GM19452 (cell line): ENCODE results near the gene GTPBP2.
"Not testable (repeated sequence)": the region's sequence is repeated elsewhere in the genome, so short reads cannot be mapped to it uniquely, and the experiment has no call there.

ENCODE experiments used
- ATAC-seq: cut with Tn5 transposase; IDR thresholded peaks from one replicate; pipeline ENCODE4 v1.9.1; 2021; ENCODE audit not compliant: unreplicated experiment

The GTPBP2 gene

DNA sequence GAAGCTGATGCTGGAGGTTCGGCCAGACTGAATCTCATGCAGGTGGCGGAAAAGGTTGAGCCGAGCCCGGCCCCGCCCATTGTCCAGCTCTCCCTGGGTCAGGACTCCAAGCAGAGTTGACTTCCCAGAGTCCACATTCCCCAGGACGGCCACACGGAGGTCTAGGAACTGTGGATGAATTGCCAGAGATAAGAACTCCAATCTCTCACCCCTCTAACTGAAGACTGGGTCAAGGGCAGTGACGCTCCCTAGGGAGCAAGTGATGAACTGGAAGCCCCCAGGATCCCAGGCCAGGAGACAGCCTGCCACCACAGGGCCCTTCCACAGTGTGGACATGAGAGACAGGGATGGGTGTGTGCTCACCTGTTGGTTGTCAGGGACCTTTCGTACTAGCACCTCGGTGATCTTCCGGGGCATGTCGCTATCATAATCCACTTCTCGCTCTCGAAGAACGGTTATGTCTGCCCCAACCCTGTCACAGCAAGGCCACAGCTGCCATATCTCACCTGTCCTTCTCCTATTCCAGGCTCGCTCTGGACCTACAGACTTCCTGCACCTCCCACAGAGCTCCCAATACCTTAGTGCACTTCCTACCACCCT, 3.6 kb downstream of the GTPBP2 start:
- no peak for ATAC-seq

DNA sequence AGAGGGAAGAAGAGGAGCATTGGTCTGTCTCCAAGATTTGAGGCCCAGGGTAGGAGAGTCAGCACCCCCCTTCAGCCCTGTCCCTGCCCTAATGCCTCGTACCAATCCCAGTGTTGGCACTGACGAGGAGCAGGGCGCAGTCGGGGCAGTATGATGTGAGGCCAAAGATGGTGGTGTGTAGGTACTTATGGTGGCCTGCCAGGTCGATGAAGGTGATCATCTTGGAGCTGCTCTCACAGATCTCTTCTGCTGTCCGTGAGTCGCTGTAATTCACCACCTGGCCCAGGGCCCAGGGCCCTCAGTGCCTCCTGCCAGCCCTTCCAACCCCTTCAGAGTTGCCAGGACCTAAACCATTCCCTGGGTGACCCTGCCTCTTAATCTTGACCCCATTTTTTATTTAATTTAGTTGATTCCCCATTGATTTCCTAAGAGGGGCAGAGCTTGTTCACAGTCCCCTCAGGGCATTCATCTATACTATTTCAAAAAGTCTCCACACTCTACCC, 4.2 kb downstream of the GTPBP2 start:
- no peak for ATAC-seq

DNA sequence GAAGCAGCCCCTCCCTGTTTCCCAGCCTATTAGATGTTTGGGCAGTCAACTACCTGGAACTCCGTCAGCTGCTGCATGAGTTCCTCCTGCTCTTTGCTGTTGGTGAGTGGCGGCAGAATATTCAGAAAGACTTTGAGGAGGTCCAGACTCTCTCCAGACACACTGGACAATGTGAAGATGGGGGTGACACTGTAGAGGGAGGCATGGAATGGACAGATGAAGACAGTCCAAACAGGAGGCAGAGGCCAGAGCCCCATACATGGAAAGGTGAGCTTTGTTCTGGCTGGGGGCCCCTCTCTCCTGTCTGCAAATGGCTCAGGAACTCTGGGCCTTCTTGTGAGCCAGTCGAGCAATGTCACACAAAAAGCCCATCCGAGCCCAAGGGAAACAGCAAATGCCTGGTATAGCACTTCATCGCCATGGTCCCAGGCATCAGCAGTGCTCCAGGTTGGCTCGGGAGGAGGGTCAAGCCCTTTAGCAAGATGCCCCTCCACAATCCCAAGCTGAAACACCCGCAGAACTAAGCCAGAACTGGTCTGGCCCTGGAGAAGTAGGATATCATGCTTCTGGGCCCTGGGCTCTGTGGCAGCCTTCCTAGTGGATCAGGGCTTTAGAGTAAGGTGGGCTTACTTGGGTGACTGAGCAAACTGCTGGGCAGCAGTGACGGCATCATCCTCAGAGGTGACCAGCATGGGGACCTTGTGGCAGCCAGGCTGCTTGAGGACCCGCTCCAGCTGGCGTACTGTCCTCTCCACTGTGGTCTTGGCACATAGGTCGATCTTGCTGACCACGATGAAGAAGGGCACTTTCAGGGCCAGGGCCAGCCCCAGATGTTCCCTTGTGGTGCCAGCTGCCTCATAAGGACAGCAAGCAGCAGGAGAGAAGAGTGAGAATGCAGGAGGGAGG, 4.9 kb downstream of the GTPBP2 start:
- ATAC-seq = no peak

DNA sequence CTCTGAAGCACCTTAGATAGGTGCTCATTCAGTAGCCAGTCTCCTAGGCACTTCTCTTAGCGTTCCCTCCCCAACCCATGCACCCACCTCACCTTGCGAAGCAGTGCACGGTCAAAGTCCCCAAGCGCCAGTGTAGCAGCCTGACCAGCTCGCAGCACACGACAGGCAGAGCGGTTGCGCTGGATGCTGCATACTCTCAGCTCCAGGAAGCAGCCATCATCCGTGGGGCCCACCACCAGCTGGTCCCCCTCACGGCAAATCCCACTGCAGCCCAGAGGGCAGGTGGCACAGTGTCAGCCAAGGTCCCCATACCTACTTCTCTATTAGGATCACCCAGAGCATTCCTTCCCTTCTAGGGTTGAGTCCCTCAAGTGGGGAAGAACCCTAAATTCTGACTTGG, 6.5 kb downstream of the GTPBP2 start:
- no peak for ATAC-seq

DNA sequence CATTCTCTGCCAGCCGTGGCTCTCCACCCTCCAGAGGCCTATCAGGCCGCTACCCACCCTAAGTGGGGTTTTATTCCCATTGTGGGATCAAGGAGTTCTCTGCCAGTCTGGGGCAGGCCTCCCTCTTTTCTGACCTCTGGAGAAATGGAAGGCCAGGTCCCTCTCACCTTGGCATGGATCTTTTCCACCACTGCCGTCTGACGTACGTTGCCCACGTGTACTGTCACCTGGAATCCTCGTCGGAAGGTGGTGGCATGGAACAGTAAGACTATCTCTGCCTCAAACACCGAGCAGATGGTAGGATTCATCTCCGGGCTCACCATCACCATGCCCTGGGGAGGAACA, 7.3 kb downstream of the GTPBP2 start:
- ATAC-seq = no peak

DNA sequence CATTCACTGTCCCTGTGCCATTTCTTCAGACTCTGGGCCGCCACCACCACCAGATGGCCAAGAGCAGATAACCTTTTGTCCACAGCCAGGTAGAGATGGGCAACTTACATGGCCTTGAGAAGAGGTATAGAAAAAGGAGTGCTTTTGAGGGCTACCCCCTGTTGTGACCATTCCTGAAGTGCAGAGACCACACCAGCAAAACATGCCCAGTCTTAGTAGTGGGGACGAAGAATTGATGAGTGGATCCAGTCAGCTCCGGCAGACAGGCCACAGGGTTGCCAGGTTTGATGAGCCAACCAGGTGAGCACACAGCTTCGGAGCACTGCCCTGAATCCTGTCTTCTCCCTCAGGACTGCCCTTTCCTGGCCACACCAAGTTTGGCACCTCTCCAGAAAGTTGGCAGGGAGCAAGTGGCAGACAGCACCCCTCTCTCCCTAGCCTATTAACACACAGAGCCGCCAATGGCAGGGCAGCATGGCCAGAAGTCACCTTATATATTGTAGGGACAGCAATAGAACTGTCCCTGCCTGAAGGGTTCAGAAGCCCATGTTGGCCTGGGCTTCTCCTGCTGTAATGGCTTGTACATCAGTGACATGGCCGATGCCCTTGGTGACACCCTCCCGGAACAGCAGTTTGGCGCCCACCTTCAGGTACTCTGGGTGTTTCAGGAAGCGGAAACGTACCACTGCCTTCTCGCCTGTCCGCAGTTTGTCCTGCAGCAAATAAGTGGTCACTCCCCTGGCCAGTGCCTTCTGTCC, 7.8 kb downstream of the GTPBP2 start:
- ATAC-seq = no peak

DNA sequence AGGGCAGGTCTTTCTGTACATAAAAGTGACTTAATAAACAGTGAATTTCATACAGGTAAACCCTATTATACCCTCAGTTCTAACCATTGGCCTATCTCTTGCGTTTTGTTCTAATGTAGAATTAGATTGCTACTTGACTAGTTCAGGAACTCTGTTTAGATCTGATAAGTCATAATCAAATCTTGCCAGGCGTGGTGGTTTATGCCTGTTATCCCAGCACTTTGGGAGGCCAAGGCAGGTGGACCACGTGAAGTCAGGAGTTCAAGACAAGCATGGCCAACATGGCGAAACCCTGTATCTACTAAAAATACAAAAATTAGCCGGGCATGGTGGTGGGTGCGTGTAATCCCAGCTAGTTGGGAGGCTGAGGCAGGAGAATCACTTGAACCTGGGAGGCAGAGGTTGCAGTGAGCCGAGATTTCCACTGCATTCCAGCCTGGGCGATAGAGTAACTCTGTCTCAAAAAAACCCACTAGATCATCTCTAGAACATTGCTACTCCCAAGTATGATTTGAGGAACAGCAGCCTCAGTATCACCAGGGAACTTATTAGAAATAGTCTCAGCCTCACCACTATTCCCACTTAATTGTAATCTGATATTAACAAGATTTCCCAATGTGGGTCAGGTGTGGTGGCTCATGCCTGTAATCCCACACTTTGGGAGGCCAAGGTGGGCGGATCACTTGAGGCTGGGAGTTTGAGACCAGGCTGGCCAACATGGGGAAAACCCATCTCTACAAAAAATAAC, 12.2 kb downstream of the GTPBP2 start:
- no peak for ATAC-seq

DNA sequence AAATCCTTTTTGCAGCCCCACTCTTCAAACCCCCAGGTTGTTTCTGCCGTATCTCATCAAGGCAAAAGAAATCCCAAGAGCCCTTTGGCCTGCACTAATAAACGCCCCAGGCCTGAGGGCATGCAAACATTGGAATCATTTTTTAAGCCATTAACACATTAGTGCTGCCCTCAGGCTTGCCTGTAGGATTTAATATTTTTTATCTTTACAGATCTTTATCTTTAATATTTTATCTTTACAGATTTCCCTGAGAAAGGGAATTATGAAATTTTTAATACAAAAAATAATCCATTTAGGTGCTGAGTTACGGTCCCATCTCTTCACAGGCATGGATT, 14.7 kb downstream of the GTPBP2 start:
- ATAC-seq = no peak

DNA sequence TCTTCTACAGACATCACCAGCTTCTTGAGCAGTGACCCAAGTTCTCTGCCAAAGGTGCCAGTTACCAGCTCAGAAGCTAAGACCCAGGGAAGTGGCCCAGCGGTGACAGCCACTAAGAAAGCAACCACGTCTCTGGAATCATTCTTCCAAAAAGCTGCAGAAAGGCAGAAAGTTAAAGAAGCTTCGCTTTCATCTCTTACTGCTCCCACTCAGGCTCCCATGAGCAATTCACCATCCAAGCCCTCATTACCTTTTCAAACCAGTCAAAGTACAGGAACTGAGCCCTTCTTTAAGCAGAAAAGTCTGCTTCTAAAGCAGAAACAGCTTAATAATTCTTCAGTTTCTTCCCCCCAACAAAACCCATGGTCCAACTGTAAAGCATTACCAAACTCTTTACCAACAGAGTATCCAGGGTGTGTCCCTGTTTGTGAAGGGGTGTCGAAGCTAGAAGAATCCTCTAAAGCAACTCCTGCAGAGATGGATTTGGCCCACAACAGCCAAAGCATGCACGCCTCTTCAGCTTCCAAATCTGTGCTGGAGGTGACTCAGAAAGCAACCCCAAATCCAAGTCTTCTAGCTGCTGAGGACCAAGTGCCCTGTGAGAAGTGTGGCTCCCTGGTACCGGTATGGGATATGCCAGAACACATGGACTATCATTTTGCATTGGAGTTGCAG, 15.2 kb downstream of the GTPBP2 start:
- no peak for ATAC-seq

DNA sequence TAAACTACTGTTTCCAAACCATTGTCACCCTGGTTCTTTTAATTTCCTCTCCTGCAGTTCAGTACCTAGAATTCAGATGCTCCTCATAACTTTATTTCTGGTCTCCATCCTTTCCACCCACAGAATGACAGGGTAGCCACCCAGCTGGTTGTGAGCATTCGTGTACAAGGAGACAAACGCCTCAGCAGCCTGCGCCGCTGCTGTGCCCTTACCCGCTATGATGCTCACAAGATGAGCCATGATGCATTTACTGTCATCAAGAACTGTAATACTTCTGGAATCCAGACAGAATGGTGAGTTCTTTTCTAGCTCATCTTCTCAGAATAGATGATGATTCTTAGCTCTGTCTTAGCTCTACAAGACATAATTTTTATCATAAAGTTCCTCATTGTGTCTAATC, 18.6 kb downstream of the GTPBP2 start:
- ATAC-seq = no peak

DNA sequence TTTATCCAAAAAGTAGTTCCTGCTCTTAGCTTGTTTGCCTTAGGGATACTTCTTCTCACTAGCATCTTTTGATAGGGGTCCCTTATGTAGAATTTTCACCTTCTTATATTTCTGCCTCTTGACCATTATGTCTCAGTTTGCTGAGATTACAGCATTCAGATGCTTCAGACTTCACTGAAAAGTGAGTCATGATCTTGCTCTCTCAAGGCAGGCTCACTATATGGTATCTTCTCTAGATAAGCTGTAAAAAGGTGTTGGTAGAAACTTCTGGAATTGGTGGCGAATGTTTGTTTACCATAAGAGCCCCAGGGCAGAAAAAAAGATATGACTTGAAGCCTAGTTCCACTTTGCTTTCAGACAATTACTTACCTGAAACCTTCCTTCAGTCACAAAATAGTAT, 19.7 kb downstream of the GTPBP2 start:
- ATAC-seq = no peak

DNA sequence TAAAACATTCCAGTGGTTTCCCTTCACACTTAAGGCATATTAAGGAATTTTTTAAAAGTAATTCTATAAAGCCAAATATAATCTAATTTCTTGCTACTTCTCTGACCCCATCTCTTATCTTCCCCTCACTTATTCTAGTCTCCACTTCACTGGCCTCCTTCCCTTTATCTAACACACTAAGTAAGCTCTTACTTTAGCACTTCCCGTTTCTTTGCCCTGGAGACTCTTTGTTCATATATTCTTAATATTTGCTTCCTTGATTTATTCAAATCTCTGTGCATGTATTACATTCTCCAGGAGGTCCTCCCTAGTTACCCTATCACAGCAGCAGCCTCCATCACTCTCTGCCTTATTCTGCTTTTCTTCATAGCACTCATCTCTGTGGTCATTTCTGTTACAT, 20.3 kb downstream of the GTPBP2 start:
- ATAC-seq = no peak

DNA sequence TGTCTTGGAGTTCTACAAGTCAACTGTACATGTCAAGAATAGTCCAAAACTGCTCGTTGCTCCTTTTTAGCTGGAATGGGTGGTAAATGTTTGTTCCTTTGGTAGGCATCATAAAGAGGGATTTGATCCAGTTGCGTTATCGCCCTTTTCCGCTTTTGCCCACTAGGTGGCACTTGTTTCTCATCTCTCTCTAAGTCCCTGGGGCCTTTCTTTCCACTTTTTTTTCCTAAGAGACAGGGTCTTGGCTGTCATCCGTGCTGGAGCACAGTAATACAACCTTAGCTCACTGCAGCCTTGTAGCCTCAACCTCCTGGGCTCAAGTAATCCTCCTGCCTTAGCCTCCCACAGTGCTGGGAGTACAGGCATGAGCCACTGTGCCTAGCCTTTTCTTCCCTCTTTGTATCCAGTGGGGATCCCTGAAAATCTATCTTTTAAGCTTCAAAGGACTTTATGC, 20.7 kb downstream of the GTPBP2 start:
- ATAC-seq = no peak

DNA sequence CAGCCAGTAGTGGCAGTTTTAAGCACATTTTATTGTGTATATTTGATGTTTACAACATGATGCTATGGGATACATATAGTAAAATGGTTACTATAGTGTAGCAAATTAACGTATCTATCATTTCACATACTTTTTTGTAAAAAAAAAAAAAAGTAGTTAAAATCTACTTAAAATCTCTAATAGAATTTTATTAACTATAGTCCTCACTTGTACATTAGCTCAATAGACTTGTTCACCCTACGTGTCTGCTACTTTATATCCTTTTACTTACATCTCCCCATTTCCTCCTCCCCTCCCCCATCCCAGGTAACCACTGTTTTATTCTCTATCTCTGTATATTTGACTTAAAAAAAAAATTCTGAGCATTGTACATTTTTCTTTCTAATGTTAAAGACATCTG, 23.0 kb downstream of the GTPBP2 start:
- ATAC-seq = no peak

DNA sequence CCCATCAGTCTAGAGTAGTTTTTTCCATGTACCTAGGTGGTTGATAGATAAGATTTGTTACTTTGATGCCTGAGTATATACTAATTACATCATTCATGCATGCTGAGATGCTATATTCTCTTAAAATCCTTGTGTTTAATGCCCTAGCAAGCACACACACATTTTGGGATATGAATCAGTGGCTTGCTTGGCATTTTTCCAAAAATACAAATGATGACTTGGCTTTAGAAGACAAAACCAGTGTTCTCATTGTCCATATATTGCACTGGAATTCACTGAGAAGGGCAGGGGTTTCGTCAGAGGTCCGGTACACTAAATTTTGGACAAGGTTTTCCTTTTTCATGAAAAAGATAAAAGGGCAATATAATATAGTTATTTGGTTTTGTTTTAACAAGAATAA, 24.9 kb downstream of the GTPBP2 start:
- ATAC-seq = no peak

DNA sequence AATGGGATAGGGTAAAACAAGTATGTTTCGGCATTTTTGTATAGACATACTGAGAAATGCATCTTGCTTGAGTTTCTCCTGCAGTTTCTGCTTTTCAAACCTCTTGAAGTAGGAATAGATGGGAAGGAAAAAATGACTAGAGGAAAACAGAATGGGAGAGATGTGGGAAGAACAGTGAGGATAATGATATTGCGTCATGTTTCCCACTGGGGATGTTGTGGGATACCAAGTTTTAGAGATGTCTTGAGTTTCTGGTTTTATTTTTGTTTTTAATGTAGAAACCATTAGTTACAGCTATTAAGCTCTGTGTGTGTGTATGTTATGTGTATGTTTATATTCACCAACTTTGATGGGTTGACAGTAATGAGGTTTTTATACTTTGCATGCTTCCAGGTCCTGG, 28.5 kb downstream of the GTPBP2 start:
- ATAC-seq = no peak

DNA sequence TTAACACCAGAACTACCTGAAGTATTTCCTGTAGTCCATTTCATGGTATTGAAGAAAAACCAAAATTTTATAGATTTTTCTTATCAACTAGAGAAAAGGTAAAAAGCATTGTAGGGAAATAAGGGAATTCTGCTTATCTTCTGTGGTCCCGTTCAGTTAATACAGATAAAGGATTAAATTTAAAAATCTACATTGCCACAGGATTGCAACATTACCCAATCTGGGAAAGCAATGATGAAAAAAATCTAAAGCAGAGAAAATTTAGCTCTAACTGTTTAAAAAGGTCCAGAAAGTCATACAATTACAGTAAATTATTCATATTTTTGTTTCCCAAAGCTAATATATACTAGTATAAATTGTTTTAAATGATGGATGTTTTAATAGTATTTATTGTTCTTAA, 35.1 kb downstream of the GTPBP2 start:
- ATAC-seq = no peak

DNA sequence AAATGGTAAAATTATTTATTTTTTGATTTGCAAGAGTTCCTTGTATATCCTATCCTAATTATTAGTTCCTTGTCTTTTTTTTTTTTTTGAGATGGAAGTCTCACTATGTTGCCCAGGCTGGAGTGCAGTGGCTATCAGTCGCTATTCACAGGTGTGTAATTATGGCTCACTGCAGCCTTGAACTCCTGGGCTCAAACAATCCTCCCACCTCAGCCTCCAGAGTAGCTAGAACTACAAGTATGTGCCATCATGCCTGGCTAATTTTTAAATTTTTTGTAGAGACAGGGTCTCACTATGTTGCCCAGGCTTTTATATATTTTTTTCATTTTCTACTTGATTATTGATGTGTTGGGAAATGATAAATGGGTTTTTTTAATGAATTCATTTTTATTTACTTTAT, 39.5 kb downstream of the GTPBP2 start:
- not testable (repeated sequence) for ATAC-seq

DNA sequence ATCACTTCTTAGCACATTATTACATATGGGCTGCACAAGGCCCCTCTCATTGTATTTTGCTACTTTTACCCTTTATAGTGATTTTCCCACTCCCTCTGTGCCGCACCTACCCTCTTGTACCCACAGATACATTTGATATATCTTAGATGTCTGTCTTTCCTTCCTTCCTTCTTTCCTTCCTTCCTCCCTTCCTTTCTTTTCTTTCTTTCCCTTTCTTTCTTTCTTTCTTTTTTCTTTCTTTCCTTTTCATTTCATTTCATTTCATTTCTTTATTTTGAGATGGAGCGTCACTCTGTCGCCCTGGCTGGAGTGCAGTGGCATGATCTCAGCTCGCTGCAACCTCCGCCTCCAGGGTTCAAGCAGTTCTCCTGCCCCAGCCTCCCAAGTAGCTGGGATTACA, 40.9 kb downstream of the GTPBP2 start:
- no peak for ATAC-seq

DNA sequence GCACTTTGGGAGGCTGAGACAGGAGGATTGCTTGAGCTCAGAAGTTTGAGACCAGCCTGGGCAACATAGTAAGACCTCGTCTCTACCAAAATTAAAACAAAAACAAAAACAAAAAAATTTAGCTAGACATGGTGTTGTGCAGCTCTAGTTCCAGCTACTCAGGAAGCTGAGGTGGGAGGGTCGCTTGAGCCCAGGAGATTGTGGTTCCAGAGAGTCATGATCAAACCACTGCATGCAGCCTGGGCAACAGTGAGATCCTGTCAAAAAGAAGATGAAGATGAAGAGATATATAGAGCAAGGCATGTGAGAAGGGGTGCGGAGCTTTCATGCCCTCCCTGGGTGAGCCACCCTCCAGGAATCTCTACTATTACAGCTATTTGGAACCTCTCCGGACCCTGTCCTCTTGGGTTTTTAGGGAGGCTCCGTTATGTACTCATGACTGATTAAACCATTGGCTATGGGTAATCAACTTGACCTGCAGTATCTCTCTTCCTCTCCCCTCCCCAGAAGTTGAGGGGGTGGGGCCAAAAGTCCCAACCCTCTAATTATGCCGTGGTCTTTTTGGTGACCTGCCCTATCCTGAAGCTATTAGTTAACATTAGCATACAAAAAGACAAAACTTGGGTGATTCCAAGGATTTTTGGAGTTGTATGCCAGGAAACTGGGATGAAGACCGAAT, 44.0 kb downstream of the GTPBP2 start:
- no peak for ATAC-seq
